Adrenal gland (tissue), 5 donors: ENCODE data around the gene C2orf69.

ENCODE experiments used
- POLR2A ChIP-seq, 2 donors: fragments of 450-650 bp; IDR thresholded peaks; one replicate each; pipeline ENCODE4 v1.6.1; 2017; ENCODE audit warnings: antibody characterized with exemption in 2 of 2, mild to moderate bottlenecking in 2 of 2, moderate library complexity in 1 of 2
- TF ChIP-seq, protein P1 (sequence below), 6 experiments: fragments of 450-650 bp in 4 of 6; fragments of 200-600 bp in 2 of 6; sonication (generic) in 1 of 6; IDR thresholded peaks; 1 replicate in 5 of 6; 2 replicates in 1 of 6; pipeline versions ENCODE4 v1.5.1 to v1.8.0; 2016 to 2021; ENCODE audit warnings: antibody characterized with exemption in 6 of 6, mild to moderate bottlenecking in 2 of 6, moderate library complexity in 1 of 6
- donor health status: DM: no; HTN: no; CAD: no.

- TF ChIP-seq, protein P1, sequence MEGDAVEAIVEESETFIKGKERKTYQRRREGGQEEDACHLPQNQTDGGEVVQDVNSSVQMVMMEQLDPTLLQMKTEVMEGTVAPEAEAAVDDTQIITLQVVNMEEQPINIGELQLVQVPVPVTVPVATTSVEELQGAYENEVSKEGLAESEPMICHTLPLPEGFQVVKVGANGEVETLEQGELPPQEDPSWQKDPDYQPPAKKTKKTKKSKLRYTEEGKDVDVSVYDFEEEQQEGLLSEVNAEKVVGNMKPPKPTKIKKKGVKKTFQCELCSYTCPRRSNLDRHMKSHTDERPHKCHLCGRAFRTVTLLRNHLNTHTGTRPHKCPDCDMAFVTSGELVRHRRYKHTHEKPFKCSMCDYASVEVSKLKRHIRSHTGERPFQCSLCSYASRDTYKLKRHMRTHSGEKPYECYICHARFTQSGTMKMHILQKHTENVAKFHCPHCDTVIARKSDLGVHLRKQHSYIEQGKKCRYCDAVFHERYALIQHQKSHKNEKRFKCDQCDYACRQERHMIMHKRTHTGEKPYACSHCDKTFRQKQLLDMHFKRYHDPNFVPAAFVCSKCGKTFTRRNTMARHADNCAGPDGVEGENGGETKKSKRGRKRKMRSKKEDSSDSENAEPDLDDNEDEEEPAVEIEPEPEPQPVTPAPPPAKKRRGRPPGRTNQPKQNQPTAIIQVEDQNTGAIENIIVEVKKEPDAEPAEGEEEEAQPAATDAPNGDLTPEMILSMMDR (IDR thresholded peaks at IDR 0.05): no peak
- TF ChIP-seq POLR2A (IDR thresholded peaks at IDR 0.05): no peak
Observed at GRCh38 chr2:199882667-199883066, 28.4 kb upstream of the C2orf69 start.
